Stimulated activated CD4-positive, alpha-beta T cell treated with anti-CD3 and anti-CD28 coated beads, Interleukin-1b, Interleukin-23, amount 100 ng/mL, for 48 hours (primary cell): Measurements from ENCODE around the gene COPS8.

Experiments
- DNase-seq: peaks from one replicate; pipeline ENCODE4 v3.0.0-alpha.2; 2020

Gene COPS8

GRCh38 chr2:237085248-237086221 lies at the start of gene COPS8:
COPS8 (plus strand) TSS chr2:237085889; CDS start chr2:237085965, 76 bp downstream.
- peak; percentile 91 for DNase-seq

DNA sequence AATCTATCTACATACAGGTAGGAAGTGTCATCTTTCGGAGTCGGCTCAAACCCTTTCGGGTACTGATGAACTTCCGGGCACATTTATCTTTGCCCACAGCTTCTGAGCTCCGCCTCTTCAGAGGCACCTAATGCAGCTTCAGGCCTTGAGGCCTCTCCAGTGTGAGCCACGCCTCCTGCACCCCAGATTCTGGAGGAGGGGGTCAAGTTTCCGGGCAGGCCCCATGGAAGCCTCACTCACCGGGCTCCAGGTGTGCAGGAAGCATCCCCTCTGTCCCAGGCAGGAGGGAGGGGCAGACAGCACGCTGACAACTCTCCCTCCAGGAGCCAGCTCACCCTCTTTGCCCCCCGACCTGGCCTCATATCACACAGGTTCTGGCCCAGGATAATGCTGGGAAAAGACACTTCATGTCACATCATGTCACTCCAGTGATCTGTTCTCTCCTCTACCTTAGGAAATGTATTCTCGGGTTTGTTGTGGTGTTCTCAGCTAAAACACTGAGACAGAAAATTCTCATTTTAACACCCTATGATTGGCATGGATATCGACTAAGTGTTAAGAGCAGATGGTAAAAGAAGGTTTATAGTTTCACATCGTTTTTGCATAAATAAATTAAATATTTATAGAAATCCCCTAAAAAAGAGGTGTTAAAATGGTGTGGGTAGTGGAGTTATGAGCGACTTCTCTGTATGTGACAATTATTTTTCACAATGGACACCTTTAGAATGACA lies 46.2 kb upstream of the COPS8 start:
- DNase-seq: no peak

GRCh38 chr2:237041231-237041630 lies 44.5 kb upstream of the COPS8 start:
- DNase-seq: no peak

DNA sequence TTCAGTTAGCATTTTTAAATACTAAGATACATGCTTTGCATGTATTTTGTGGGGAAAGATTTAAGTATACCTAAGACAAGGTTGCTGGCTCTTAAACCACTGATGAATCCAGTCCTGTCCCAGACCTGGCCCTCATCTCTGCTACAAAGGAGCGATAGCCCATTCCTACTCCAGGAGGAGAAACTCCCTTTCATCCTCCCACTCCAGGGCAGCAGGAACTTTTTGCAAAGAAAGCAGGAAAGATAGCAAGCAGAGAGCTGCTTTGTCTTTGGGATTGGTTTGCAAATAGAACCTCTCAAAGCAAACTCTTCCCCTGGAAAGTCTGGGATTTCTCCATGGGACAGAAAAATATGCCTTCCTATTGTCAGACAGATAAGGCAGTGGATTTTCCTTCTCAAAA lies 43.6 kb upstream of the COPS8 start:
- no peak for DNase-seq

DNA sequence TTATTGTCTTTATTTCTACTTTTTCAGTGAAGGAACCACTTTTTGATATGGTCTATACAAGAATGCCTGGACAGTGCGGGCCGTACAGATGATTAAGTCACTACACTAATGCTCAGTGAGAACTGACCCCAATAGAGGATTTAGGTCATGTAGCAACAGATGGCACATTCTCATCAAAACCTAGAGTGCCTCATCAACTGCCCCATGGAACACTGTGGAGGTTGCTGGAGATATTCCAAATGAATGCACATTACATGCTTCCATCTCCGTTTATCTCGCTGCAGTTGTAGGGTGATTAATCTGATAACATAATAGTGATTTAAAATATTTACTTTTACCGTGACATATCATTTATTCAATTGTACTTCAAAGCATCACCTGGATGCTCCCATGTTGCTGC lies 41.8 kb upstream of the COPS8 start:
- DNase-seq: no peak

DNA sequence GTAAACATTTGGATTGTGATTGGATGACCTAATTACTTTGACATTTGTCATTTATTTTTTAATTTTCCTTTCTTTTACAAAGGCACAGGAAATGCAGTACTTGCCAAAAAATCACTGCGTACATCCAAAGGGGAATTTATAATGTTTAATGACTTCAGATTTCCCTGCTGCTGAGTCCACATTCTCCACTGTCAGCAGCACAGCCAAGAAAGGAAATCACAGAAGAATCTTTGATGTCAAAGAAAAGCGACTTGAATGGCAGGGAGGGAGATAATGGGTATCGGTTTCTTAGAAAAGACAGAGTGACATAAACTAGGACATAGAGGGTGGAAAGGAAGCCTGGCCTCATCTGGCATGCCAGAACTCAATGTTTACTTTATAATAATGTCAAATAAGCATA lies 41.4 kb upstream of the COPS8 start:
- DNase-seq: no peak

GRCh38 chr2:237045449-237045848 lies 40.2 kb upstream of the COPS8 start:
- no peak for DNase-seq

DNA sequence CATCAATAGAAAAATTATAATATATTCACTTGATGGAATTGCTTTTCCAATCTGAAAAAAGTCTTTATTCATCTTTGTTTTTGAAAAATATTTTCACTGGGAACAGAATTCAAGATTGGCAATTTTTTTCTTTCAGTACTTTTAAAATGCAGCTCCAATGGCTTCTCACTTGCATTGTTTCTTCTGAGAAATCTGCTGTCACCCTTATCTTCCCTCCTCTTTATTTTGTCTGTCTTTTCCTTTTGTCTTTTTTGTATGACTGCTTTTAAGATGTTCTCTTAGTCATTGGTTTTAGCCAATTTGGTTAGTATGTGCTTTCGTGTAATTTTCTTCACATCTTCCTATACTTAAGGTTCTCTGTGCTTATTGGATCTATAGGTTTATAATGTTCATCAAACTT lies 37.1 kb upstream of the COPS8 start:
- no peak for DNase-seq

DNA sequence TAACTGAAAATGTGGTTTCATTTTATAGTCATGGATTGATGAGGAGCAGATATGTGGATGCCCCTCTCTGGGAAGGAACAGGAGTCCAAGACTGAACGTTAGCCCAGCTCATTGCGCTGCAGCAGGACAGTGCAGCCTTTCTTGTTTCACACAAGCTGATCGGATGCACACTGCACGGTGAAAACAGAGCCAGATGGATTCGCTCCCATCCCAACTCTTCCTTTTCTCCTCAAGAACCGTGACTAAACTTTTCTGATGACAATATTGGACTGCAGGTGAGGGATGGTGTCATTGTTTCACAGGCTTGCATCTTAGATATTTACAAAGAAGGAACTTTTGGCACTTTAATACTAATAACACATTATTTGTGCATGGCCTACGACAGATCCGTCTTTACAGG lies 33.8 kb upstream of the COPS8 start:
- DNase-seq: no peak

- no peak for DNase-seq
These were observed 32.6 kb upstream of the COPS8 start for GRCh38 chr2:237053066-237053465.

DNA sequence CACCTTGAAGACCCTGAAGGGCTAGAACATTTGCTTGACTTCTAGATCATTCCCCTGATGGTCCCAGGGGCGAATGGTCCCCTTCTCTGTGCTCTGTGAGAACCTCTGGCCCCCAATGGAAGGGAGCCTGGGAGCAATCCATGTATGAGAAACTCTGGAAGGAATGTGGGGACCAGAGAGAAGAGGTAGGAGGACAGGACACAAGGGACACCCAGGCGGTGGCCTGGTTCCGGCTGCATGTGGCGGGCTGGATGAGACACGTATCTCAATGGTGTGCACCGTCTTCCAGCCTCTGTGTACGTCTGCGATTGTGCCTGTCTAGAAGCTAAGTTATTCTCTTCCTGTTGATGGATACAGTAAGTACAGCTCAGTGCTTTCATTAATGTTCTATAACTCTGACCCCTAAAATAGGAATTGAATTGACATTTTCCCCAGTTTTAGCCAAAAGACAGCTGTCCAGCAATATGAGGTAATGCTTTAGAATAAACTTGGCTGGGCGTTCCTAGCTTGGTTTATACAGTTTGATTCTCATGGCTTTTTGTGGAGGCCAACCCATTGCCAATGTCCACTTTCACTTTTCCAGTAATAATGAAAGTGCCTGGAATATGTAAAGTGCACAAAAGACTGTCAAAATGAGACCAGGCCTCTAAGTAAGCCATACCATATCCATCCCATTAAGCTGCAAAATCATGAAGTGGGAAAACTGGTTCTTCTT lies 30.1 kb upstream of the COPS8 start:
- DNase-seq: no peak

- no peak for DNase-seq
These were observed 29.3 kb upstream of the COPS8 start for GRCh38 chr2:237056287-237056875.

GRCh38 chr2:237057107-237057506 lies 28.6 kb upstream of the COPS8 start:
- DNase-seq: no peak

GRCh38 chr2:237057893-237058300 lies 27.8 kb upstream of the COPS8 start:
- DNase-seq: no peak

DNA sequence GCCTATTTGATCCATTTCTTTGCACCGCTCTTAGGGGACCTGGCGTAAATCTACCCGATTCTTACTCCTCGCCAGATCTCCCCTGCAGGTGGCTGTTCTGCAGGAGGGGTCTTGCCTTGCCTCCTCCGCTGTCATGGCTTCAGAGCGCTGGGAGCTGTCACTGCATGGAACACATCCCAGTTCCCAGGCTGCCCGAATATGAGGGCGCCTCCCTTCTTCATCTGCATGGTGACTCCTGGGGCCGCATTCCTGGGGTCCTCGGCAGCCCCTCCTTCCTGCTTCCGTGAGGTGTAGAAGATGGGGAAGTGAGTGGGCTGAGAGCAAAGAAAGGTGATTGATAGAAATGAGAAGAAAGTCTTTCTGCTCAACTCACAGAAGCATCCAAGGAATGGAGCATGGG lies 27.3 kb upstream of the COPS8 start:
- DNase-seq: no peak

GRCh38 chr2:237059155-237059875 lies 26.4 kb upstream of the COPS8 start:
- DNase-seq: no peak

GRCh38 chr2:237060534-237061312 lies 25.0 kb upstream of the COPS8 start:
- DNase-seq: no peak

GRCh38 chr2:237061356-237061755 lies 24.3 kb upstream of the COPS8 start:
- DNase-seq: no peak

GRCh38 chr2:237062585-237062984 lies 23.1 kb upstream of the COPS8 start:
- DNase-seq: no peak

GRCh38 chr2:237064203-237065070 lies 21.3 kb upstream of the COPS8 start:
- no peak for DNase-seq

DNA sequence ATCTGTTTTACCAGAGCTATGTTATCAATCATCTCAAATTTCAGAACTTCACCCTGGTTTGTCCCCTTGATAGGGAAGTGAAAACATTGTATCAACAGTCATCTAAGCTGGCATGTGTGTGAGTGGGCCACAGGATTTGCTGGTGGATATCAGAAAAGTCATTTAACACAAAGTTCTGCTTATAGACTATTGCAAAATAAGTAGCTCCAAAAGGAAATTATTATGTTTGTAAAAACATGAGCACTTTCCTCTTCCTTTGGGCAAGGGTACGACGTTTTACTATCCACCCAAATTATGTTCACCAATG lies 20.7 kb upstream of the COPS8 start:
- no peak for DNase-seq
